Measurements from ENCODE around the gene PDZRN3.

PDZRN3 gene

GRCh38 chr3:73622091-73622805, 2.5 kb downstream of the PDZRN3 start:
- DNase-seq, result peak in 1 of 2 experiments; percentile 46

GRCh38 chr3:73621388-73621787, 3.4 kb downstream of the PDZRN3 start:
- no peak for DNase-seq

GRCh38 chr3:73618461-73618860, 6.3 kb downstream of the PDZRN3 start:
- DNase-seq, result no peak

DNA sequence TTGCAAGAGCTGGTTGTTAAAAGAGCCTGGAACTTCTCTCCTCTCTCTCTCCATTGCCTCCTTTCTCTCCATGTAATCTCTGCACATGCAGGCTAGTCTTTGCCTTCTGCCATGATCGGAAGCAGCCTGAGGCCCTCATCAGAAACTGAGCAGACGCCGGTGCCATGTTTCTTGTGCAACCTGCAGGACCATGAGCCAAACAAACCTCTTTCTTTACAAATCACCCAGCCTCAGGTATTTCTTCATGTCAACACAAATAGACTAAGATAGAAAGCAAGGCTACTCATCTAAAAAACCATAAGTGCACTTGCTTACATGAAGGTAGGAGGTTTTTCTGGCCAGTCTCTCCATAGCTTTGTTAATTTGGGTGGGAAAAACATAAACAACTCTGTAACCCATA, 8.7 kb downstream of the PDZRN3 start:
- no peak for DNase-seq

DNA sequence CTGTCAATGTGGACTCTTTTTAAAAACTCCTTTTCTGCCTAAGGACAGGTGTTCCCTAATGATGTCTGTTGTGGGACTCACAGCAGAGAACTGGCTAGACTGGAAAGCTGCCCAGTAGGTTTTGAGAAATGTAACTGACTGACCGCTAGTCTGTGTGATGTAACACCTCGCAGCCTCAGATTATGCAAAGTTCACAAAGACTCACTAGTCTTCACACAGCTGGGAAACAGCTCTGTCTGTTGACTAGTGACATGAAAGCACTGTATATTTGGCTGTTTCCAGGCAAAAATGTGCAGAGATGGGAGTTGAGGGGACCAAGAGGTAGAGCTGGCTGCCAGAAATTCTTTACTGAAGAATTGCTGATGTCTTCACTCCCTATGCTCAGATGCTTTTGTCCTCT, 10.3 kb downstream of the PDZRN3 start:
- DNase-seq, result no peak

DNA sequence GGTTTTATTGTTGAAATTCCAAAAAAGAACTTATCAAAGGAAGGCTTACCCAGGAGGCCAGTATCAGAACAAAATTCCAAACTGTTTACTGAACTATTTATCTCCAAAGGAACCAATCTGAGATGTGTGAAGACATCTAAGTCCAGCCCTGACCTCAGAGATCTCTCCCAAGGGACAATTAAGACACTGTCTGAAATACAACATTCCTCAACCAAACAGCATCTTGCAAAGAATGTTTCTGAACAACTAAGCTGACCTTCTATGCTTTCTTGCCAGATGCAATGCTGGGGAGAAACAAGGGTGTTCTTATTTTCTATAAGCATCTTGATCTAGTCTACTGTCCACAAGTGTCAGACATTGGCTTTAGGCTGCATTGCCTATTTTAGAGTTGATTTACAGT, 13.6 kb downstream of the PDZRN3 start:
- no peak for DNase-seq

- no peak for DNase-seq
These were observed 14.2 kb downstream of the PDZRN3 start for GRCh38 chr3:73610493-73610892.

DNA sequence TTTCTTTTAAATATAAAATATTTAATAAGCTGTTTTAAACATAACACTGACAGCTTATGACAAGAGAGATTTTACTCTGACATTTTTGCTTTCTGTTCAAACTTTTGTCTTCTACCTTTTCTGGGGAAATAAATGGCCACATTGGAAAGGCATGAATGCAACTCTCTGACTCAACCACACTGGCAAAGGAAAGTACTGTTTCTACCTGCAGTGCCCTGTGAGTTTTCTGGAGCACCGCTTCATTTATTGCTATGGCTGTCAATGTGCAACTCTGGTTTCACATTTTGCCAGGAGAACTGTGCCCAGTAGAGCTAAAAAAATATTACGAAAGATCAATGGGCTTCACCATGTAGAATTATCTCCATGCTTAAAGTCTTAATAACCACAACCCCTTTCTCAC, 15.1 kb downstream of the PDZRN3 start:
- no peak for DNase-seq

GRCh38 chr3:73609315-73609641, 15.5 kb downstream of the PDZRN3 start:
- DNase-seq, result no peak

DNA sequence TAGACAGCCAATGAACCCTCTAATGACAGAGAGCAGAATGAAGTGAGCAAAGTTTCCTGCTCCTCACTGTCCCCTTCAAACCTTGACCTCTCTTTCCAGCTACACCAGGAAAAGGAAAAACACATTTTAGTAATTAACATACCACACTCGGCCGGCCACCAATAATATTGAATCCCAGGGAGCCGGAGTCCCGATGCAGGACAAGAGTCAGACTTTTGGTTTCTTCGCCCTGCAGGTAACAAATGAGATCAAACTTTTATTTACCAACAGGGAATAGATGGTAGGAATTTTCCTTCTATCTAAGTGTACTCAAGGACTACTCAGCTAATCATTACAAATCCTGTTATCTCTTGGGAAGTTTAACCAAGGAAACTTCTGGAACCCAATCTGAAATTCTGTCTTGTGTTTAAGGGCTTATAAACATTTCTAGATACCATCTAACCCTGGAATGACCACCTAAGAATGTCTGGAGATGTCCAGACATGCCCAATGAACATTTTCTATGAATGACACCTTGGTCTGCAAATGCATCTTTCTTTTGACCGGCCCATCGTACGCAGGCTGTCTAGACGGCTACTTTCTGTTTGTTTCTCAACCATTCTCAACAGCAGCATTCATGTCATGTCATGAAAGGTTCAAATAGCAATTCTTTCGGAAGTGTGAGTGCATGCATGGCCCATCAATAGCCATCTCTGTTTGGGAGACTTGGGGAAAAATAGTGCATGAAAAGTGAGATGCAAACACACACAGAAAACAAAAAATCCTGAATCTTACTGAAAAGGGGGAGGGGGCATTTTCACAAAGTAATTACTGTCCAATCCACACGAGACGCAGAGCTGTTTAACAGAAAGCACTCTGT, 16.1 kb downstream of the PDZRN3 start:
- no peak for DNase-seq

GRCh38 chr3:73605861-73606260, 18.9 kb downstream of the PDZRN3 start:
- DNase-seq, result no peak

GRCh38 chr3:73605412-73605811, 19.3 kb downstream of the PDZRN3 start:
- no peak for DNase-seq

DNA sequence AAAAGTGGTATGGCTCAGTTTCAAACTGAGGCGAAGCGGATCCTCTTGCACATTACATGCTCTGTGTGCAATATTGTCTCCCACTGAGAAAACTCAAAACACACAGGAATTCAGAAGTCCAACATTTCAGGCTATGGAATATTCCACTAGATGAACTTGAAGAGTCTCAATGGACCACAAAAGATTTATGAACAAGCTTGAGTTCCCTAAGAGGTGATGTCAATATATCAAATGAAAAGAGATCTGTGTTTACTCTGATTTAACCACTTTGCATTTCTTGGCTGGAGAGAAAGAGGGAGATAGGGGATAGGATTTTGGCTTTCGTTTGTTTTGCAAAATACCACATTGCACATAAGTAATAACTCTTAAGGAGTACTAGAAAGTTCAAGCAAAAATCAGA, 20.3 kb downstream of the PDZRN3 start:
- DNase-seq, result no peak

DNA sequence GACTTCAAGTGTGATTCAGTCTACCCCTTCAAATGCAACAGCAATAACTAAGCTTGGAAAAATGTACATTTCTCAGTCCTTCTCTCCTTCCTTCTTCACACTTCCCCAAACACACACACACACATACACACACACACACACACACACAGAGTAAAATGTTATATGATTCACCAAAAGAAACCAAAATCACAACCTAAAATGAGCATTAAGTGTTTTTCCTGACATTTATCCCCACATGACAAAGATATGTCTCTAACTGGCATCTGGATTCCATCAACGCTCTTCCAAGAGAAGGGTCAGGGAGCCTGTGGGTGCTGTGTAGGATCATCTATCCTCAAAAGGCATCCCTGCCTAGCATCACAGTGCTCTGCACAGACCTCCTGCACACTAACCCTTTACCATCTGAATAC, 21.0 kb downstream of the PDZRN3 start:
- DNase-seq, result no peak

DNA sequence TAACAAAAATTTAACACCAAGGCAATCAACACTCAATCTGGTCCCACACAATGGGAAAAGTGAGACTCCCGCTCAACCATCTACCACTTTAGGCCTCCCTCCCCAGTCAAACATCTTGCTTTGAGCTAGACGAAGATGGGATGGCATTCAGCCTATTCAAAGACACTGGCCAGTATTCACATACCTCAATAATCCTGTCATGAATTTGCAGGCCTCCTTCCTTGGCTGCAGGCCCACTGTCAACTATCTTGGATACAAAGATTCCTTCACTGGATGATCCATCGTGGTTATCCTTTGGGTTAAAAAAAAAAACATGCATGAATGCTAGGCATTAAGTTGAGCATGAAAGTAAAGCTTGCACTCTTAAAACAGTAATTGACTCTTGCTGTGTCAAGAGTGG, 22.6 kb downstream of the PDZRN3 start:
- DNase-seq, result no peak

- no peak for DNase-seq
These were observed 23.3 kb downstream of the PDZRN3 start for GRCh38 chr3:73601481-73601880.

GRCh38 chr3:73601011-73601410, 23.7 kb downstream of the PDZRN3 start:
- DNase-seq, result no peak

- DNase-seq, result no peak
These were observed 24.3 kb downstream of the PDZRN3 start for GRCh38 chr3:73600293-73600938.

DNA sequence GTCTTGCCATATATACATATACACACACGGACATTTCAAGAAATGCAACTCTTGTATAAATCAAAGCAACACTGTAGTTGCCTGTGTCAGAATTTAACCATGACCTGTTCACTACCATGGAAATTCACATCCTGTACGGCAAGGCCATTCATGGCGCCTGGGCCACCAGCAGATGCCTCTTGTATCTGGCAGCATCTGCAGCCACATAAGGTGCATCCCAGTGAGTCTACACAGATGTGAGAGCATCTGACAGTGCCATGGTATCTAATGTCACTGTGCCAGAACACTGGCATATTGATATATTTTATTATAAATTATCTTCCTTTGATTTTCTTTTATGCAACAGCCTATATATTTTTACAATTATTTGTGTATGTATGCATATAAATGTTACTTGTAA, 25.1 kb downstream of the PDZRN3 start:
- no peak for DNase-seq

DNA sequence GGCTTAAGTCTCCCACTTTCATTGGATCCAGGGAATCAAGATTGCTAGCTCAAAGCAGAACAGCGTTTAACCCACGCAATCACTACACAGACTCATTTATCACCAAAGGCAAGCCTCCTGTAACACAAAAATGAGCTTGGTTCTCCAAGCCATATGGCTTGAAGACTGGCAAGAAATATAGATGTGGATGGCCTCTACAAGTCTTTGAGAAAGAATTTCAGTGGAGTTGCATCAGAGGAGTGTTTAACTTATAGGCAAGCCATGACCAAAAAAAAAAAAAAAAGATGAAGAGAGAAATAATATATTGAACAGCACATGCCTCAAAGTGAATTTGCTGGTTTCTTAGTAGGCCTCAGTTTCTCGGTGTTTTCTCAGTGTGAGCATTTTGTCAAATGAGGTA, 27.3 kb downstream of the PDZRN3 start:
- no peak for DNase-seq

DNA sequence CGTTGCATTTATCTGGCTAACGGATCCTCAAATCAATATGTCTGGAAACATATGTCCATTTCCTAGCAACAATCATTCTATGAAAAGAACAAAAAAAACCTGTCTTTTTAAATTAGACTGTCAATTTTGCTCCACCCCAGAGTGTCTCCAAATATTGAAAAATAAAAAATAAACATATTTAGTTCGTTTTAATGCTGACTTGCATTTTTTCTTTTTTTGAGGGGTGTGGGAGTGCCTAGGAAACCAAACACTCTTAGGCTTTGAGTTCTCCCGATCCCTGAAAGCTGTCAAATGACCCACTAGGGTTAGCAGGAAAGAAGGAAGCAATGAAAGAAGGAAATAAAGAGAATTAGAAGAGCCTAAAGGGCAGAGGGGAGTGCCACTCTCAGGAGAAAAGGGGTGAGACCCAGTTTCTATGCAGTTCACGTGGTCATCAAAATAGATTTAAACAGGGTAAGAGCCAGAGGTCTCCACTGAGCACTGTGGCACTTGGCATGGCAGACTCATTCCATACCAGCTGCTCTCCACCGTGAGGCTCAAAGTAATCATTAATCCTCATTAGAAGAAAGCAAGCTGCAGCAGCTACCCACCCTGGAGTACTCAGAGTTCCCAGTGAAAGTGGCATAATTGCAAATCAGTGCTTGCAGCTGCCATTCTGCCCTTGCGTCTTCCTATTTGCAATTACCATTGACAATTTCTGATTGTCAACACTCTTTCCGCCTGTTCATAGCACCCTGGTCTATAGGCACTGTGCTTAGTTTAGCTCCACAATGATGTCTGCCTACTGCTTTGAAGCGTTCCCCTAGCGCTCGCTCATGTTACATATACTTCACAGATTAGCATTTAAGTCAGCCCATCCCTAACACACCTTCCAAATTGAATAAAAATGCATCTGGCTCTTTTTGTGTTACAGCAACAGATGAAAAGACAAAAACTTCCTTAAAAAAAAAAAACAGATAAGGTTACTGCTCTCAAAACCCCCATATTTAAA, 32.3 kb downstream of the PDZRN3 start:
- DNase-seq, result peak in 1 of 2 experiments; percentile 3

DNA sequence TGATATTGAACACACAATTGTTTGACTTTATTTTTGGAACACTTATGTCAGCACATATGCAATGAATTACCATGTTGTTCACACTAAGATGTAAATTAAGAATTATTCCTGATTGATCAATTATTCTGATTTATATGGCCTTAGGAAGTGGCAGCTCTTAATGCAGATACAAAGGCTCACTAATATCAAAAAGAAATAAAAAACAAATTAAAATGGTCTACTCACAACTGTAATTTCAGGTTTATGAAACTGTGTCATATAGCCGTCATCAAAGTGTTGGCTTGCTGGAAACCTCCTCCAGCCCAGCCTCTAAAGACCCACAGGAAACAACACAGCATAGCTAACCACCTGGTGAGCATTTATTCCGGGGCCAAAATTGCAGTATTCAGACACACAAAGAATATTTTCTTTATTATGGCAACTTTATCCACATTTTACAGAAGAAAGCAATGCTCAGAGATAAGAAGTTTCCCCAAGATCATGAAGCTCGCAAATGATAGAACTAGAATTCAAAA, 33.4 kb downstream of the PDZRN3 start:
- no peak for DNase-seq

DNA sequence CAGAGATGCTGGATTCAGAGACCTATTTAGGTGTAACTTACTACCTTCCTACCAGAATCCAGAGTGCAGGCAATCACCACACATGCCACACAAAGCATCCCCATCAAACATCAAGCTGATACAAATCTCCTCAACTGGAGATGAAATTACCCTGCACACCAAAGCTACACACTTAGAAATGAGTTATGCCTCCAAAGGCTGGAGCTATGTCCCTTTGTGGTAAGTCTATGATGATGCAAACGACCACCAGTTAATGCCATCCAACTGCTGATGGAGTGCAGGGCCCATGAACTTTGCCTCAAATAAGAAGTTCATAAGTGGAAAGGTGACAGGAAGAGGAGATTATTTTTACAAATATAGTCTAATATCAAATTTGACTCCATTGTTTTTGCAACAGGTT, 38.1 kb downstream of the PDZRN3 start:
- no peak for DNase-seq

Data from NCI-H446 (cell line).